ENCODE data around the gene ATP6V0E1.

ATP6V0E1 gene

GRCh38 chr5:172954751-172955159 lies 28.8 kb upstream of the ATP6V0E1 start:
- no peaks in the 10 kb centered on the region for H3K27me3 ChIP-seq (ENCODE audit: control insufficient read depth in 1 of 2, insufficient read depth in 2 of 2, low read length in 2 of 2)

GRCh38 chr5:172956228-172956627 lies 27.3 kb upstream of the ATP6V0E1 start:
- peaks cover 7 to 8% of the 10 kb centered on the region in 2 donors for H3K36me3 ChIP-seq (ENCODE audit: control insufficient read depth in 1 of 2, insufficient read depth in 2 of 2, low read length in 2 of 2)
- H3K27me3 ChIP-seq (ENCODE audit: control insufficient read depth in 1 of 2, insufficient read depth in 2 of 2, low read length in 2 of 2) = no peaks in the 10 kb centered on the region
- H3K4me1 ChIP-seq (ENCODE audit: control insufficient read depth in 1 of 2, insufficient read depth in 2 of 2, low read length in 2 of 2) = peaks cover 5 to 17% of the 10 kb centered on the region in 2 donors
- H3K27ac ChIP-seq (ENCODE audit: low read depth, low read length) = no peak overlapping the region
- no peak overlapping the region for H3K9ac ChIP-seq (ENCODE audit: low read depth in 1 of 2, low read length in 2 of 2)
- no peaks in the 10 kb centered on the region for H3K9me3 ChIP-seq (ENCODE audit: control insufficient read depth in 1 of 2, low read length in 2 of 2)
- H3K4me3 ChIP-seq (ENCODE audit: low read depth in 1 of 2, low read length in 2 of 2) = no peak overlapping the region

More at GRCh38 chr5:172954751-172955159, 28.8 kb upstream of the ATP6V0E1 start:
- Histone ChIP-seq H3K36me3 (ENCODE audit: control insufficient read depth in 1 of 2, insufficient read depth in 2 of 2, low read length in 2 of 2) (peaks cover 11 to 19% of the 10 kb centered on the region in 2 donors), H3K4me1 (ENCODE audit: control insufficient read depth in 1 of 2, insufficient read depth in 2 of 2, low read length in 2 of 2) (peaks cover 0 to 9% of the 10 kb centered on the region in 2 donors), H3K9me3 (ENCODE audit: control insufficient read depth in 1 of 2, low read length in 2 of 2) (no peaks in the 10 kb centered on the region), H3K4me3 (ENCODE audit: low read depth in 1 of 2, low read length in 2 of 2) (no peak overlapping the region), H3K9ac (ENCODE audit: low read depth in 1 of 2, low read length in 2 of 2) (no peak overlapping the region), H3K27ac (ENCODE audit: low read depth, low read length) (no peak overlapping the region)

GRCh38 chr5:172956936-172957335 lies 26.6 kb upstream of the ATP6V0E1 start:
- no peak overlapping the region for H3K9ac ChIP-seq (ENCODE audit: low read depth in 1 of 2, low read length in 2 of 2)
- no peak overlapping the region for H3K27ac ChIP-seq (ENCODE audit: low read depth, low read length)
- no peaks in the 10 kb centered on the region for H3K9me3 ChIP-seq (ENCODE audit: control insufficient read depth in 1 of 2, low read length in 2 of 2)
- H3K36me3 ChIP-seq (ENCODE audit: control insufficient read depth in 1 of 2, insufficient read depth in 2 of 2, low read length in 2 of 2) = peaks cover 0 to under 1% of the 10 kb centered on the region in 2 donors
- H3K4me3 ChIP-seq (ENCODE audit: low read depth in 1 of 2, low read length in 2 of 2) = no peak overlapping the region
- peaks cover 5 to 17% of the 10 kb centered on the region in 2 donors for H3K4me1 ChIP-seq (ENCODE audit: control insufficient read depth in 1 of 2, insufficient read depth in 2 of 2, low read length in 2 of 2)
- H3K27me3 ChIP-seq (ENCODE audit: control insufficient read depth in 1 of 2, insufficient read depth in 2 of 2, low read length in 2 of 2) = no peaks in the 10 kb centered on the region

- H3K36me3 ChIP-seq (ENCODE audit: control insufficient read depth in 1 of 2, insufficient read depth in 2 of 2, low read length in 2 of 2) = no peaks in the 10 kb centered on the region
- no peak overlapping the region for H3K9ac ChIP-seq (ENCODE audit: low read depth in 1 of 2, low read length in 2 of 2)
- no peaks in the 10 kb centered on the region for H3K27me3 ChIP-seq (ENCODE audit: control insufficient read depth in 1 of 2, insufficient read depth in 2 of 2, low read length in 2 of 2)
- H3K27ac ChIP-seq (ENCODE audit: low read depth, low read length) = no peak overlapping the region
- no peaks in the 10 kb centered on the region for H3K9me3 ChIP-seq (ENCODE audit: control insufficient read depth in 1 of 2, low read length in 2 of 2)
- H3K4me3 ChIP-seq (ENCODE audit: low read depth in 1 of 2, low read length in 2 of 2) = no peak overlapping the region
- peaks cover 5 to 17% of the 10 kb centered on the region in 2 donors for H3K4me1 ChIP-seq (ENCODE audit: control insufficient read depth in 1 of 2, insufficient read depth in 2 of 2, low read length in 2 of 2)
Observed at GRCh38 chr5:172957458-172957857, 26.1 kb upstream of the ATP6V0E1 start.

- no peaks in the 10 kb centered on the region for H3K36me3 ChIP-seq (ENCODE audit: control insufficient read depth in 1 of 2, insufficient read depth in 2 of 2, low read length in 2 of 2)
- H3K27me3 ChIP-seq (ENCODE audit: control insufficient read depth in 1 of 2, insufficient read depth in 2 of 2, low read length in 2 of 2) = no peaks in the 10 kb centered on the region
- H3K9me3 ChIP-seq (ENCODE audit: control insufficient read depth in 1 of 2, low read length in 2 of 2) = no peaks in the 10 kb centered on the region
- H3K4me1 ChIP-seq (ENCODE audit: control insufficient read depth in 1 of 2, insufficient read depth in 2 of 2, low read length in 2 of 2) = peaks cover 5 to 17% of the 10 kb centered on the region in 2 donors
- peak overlapping the region; percentile 70 to 99 for H3K9ac ChIP-seq (ENCODE audit: low read depth in 1 of 2, low read length in 2 of 2)
- no peak overlapping the region for H3K27ac ChIP-seq (ENCODE audit: low read depth, low read length)
- peak overlapping the region; percentile 71 to 100 for H3K4me3 ChIP-seq (ENCODE audit: low read depth in 1 of 2, low read length in 2 of 2)
Observed at GRCh38 chr5:172958331-172959046, 25.1 kb upstream of the ATP6V0E1 start.

DNA sequence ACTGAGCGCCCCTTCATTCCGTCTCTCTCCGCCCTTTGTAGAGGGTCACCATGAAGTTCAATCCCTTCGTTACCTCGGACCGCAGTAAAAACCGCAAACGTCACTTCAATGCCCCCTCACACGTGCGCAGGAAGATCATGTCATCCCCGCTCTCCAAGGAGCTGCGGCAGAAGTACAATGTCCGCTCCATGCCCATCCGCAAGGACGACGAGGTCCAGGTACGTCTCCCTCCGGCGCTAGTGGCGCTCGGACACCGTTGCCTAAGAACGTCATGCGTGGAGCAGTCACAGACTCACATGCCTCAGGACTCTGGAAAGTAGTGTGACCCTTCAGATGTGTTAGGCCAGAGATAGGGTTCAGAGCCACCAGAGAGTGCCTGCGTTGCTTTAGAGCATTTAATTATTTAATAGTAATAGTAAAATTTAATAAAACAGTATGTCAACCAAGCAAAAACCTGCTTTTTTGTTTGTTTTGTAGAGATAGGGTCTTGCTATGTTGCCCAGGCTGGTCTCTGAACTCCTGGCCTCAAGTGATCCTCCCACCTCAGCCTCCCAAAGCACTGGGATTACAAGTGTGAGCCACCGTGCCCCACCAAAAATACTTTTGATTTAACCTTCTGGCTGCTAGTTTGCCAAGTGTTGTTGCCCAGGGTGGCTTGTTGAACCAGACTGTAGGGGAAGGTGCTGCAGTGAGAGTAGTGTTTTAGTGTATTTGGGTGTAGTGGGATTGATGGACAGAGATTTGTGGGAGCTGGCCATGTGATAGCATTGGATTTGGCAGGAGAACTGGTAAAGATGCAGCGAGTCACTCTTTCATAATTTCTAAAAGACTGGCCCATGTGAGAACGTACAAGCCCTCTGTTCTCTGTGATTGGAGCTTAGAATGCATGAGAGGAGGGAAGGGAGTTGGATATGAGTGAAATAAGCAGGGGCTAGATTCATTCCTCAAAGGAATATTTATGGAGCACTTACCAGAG lies 23.5 kb upstream of the ATP6V0E1 start:
- Histone ChIP-seq H3K4me3 (ENCODE audit: low read depth in 1 of 2, low read length in 2 of 2) (peak overlapping the region; percentile 94 to 100), H3K27ac (ENCODE audit: low read depth, low read length) (no peak overlapping the region), H3K4me1 (ENCODE audit: control insufficient read depth in 1 of 2, insufficient read depth in 2 of 2, low read length in 2 of 2) (peaks cover 5 to 17% of the 10 kb centered on the region in 2 donors), H3K9ac (ENCODE audit: low read depth in 1 of 2, low read length in 2 of 2) (peak overlapping the region; percentile 98 to 99), H3K27me3 (ENCODE audit: control insufficient read depth in 1 of 2, insufficient read depth in 2 of 2, low read length in 2 of 2) (no peaks in the 10 kb centered on the region), H3K36me3 (ENCODE audit: control insufficient read depth in 1 of 2, insufficient read depth in 2 of 2, low read length in 2 of 2) (peaks cover 0 to 5% of the 10 kb centered on the region in 2 donors), H3K9me3 (ENCODE audit: control insufficient read depth in 1 of 2, low read length in 2 of 2) (no peaks in the 10 kb centered on the region)

DNA sequence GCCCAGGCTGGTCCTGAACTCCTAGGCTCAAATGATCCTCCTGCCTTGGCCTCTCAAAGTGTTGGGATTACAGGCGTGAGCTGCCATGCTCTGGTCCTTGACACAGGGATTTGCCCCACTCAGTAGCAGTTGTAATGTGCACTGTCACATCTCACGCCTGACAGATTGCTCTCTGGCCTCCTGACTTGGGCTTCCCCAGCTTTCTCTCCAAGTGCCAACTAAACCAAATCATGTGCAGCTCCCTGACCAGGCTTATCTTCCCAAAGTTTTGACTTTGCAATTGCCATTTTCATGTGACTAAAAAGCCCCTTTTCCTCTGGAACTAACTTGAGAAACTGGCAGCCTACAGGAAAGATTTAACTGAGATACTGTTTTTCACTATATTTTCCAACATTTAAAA lies 13.7 kb upstream of the ATP6V0E1 start:
- Histone ChIP-seq H3K4me3 (ENCODE audit: low read depth in 1 of 2, low read length in 2 of 2) (no peak overlapping the region), H3K9ac (ENCODE audit: low read depth in 1 of 2, low read length in 2 of 2) (no peak overlapping the region), H3K4me1 (ENCODE audit: control insufficient read depth in 1 of 2, insufficient read depth in 2 of 2, low read length in 2 of 2) (no peaks in the 10 kb centered on the region), H3K27ac (ENCODE audit: low read depth, low read length) (no peak overlapping the region), H3K36me3 (ENCODE audit: control insufficient read depth in 1 of 2, insufficient read depth in 2 of 2, low read length in 2 of 2) (peaks cover 4 to 29% of the 10 kb centered on the region in 2 donors), H3K27me3 (ENCODE audit: control insufficient read depth in 1 of 2, insufficient read depth in 2 of 2, low read length in 2 of 2) (no peaks in the 10 kb centered on the region), H3K9me3 (ENCODE audit: control insufficient read depth in 1 of 2, low read length in 2 of 2) (no peaks in the 10 kb centered on the region)

- no peaks in the 10 kb centered on the region for H3K27me3 ChIP-seq (ENCODE audit: control insufficient read depth in 1 of 2, insufficient read depth in 2 of 2, low read length in 2 of 2)
- H3K27ac ChIP-seq (ENCODE audit: low read depth, low read length) = no peak overlapping the region
- H3K4me1 ChIP-seq (ENCODE audit: control insufficient read depth in 1 of 2, insufficient read depth in 2 of 2, low read length in 2 of 2) = no peaks in the 10 kb centered on the region
- H3K9ac ChIP-seq (ENCODE audit: low read depth in 1 of 2, low read length in 2 of 2) = no peak overlapping the region
- H3K36me3 ChIP-seq (ENCODE audit: control insufficient read depth in 1 of 2, insufficient read depth in 2 of 2, low read length in 2 of 2) = peaks cover 4 to 20% of the 10 kb centered on the region in 2 donors
- no peaks in the 10 kb centered on the region for H3K9me3 ChIP-seq (ENCODE audit: control insufficient read depth in 1 of 2, low read length in 2 of 2)
- no peak overlapping the region for H3K4me3 ChIP-seq (ENCODE audit: low read depth in 1 of 2, low read length in 2 of 2)
Observed at GRCh38 chr5:172971482-172971881, 12.1 kb upstream of the ATP6V0E1 start.

- Histone ChIP-seq H3K9me3 (ENCODE audit: control insufficient read depth in 1 of 2, low read length in 2 of 2) (no peaks in the 10 kb centered on the region), H3K36me3 (ENCODE audit: control insufficient read depth in 1 of 2, insufficient read depth in 2 of 2, low read length in 2 of 2) (peaks cover 4 to 20% of the 10 kb centered on the region in 2 donors), H3K4me1 (ENCODE audit: control insufficient read depth in 1 of 2, insufficient read depth in 2 of 2, low read length in 2 of 2) (no peaks in the 10 kb centered on the region), H3K9ac (ENCODE audit: low read depth in 1 of 2, low read length in 2 of 2) (no peak overlapping the region), H3K4me3 (ENCODE audit: low read depth in 1 of 2, low read length in 2 of 2) (no peak overlapping the region), H3K27ac (ENCODE audit: low read depth, low read length) (no peak overlapping the region), H3K27me3 (ENCODE audit: control insufficient read depth in 1 of 2, insufficient read depth in 2 of 2, low read length in 2 of 2) (no peaks in the 10 kb centered on the region)
Observed at GRCh38 chr5:172972552-172972951, 11.0 kb upstream of the ATP6V0E1 start.

Measured in duodenal mucosa (tissue), 2 donors.